B cell (primary cell): ENCODE data around the gene TMEM203. TPM values are rescaled to one million over a fixed set of nuclear protein-coding genes. Genes with fewer than 3 reads are reported as not detected.

ENCODE experiments used
- ATAC-seq: fragments of 200-7000 bp; cut with Tn5 transposase; one replicate; pipeline ENCODE4 v1.10.0; 2021; ENCODE audit warnings: low read depth, mild to moderate bottlenecking, moderate number of reproducible peaks, moderate library complexity
- CTCF ChIA-PET: fragments of 350-600 bp; sonication (Branson Sonifier 250); formaldehyde crosslinking; loops from one replicate; lab custom pipeline; 2021; ENCODE audit warnings: antibody characterized with exemption, inconsistent platforms; lab: Charles Lee
- POLR2A ChIA-PET: fragments of 350-600 bp; sonication (Branson Sonifier 250); formaldehyde crosslinking; loops from one replicate; lab custom pipeline; 2021; ENCODE audit warnings: antibody characterized with exemption; lab: Charles Lee
- DNase-seq: peaks from one replicate; pipeline ENCODE4 v3.0.0; 2013
- H2AFZ ChIP-seq: 2 replicates; pipeline ENCODE4 v1.6.1; 2012; ENCODE audit warnings: mild to moderate bottlenecking, low read depth, low read length; ENCODE audit not compliant: insufficient read depth, poor library complexity, severe bottlenecking
- H3K27ac ChIP-seq, 2 donors: 1 replicate in 1 of 2; 2 replicates in 1 of 2; pipeline ENCODE4 v1.5.1; 2012 to 2013; ENCODE audit warnings: low read length in 2 of 2, mild to moderate bottlenecking in 2 of 2, moderate library complexity in 1 of 2
- H3K27me3 ChIP-seq, 4 experiments: fragments of 200-600 bp in 1 of 4; sonication (generic) in 1 of 4; replicated peaks in 1 of 4; 1 replicate in 2 of 4; 2 replicates in 2 of 4; pipeline versions ENCODE4 v1.6.1 to v1.7.0; 2013 to 2016; ENCODE audit warnings: low read length in 3 of 4, mild to moderate bottlenecking in 2 of 4, mixed read lengths in 1 of 4, moderate library complexity in 1 of 4; ENCODE audit not compliant: insufficient read depth in 4 of 4, control insufficient read depth in 3 of 4; ENCODE audit errors: control extremely low read depth in 1 of 4
- H3K36me3 ChIP-seq, 2 experiments: replicated peaks in 1 of 2; 1 replicate in 1 of 2; 2 replicates in 1 of 2; pipeline versions ENCODE4 v1.6.1 to v1.7.1; 2013; ENCODE audit warnings: low read length in 1 of 2; ENCODE audit not compliant: insufficient read depth in 2 of 2, control insufficient read depth in 1 of 2; ENCODE audit errors: control extremely low read depth in 1 of 2, extremely low read depth in 1 of 2
- H3K4me1 ChIP-seq, 2 donors: fragments of 200-600 bp in 1 of 2; sonication (generic) in 1 of 2; 1 replicate in 1 of 2; 2 replicates in 1 of 2; pipeline versions ENCODE4 v1.5.1 to v1.6.1; 2013 to 2017; ENCODE audit warnings: low read length in 2 of 2; ENCODE audit not compliant: control insufficient read depth in 2 of 2, insufficient read depth in 2 of 2
- H3K4me2 ChIP-seq: replicated peaks from 2 replicates; pipeline ENCODE3; 2012; ENCODE audit warnings: mild to moderate bottlenecking, low read depth, low read length; ENCODE audit not compliant: poor library complexity, severe bottlenecking
- H3K4me3 ChIP-seq, 5 experiments: fragments of 200-600 bp in 1 of 5; sonication (generic) in 1 of 5; 1 replicate in 3 of 5; 2 replicates in 2 of 5; pipeline versions ENCODE4 v1.5.1 to v1.7.0; 2011 to 2016; ENCODE audit warnings: low read length in 4 of 5, mild to moderate bottlenecking in 4 of 5, low read depth in 2 of 5, control low read depth in 1 of 5, moderate library complexity in 1 of 5; ENCODE audit not compliant: insufficient read depth in 1 of 5; ENCODE audit errors: control extremely low read depth in 1 of 5, extremely low read depth in 1 of 5
- H3K79me2 ChIP-seq: fragments of 200-600 bp; sonication (generic); one replicate; pipeline ENCODE4 v1.6.0; 2016; ENCODE audit warnings: low read length; ENCODE audit not compliant: control insufficient read depth, insufficient read depth
- H3K9ac ChIP-seq: fragments of 200-600 bp; sonication (generic); 2 replicates; pipeline ENCODE4 v1.6.1; 2017; ENCODE audit warnings: mild to moderate bottlenecking, low read length, moderate library complexity
- H3K9me3 ChIP-seq, 3 donors: one replicate each; pipeline versions ENCODE4 v1.6.1 to v1.7.1; 2013; ENCODE audit warnings: low read length in 2 of 3; ENCODE audit not compliant: control insufficient read depth in 2 of 3, insufficient read depth in 1 of 3; ENCODE audit errors: control extremely low read depth in 1 of 3
- H4K20me1 ChIP-seq: 2 replicates; pipeline ENCODE4 v1.6.0; 2012; ENCODE audit warnings: mild to moderate bottlenecking, low read length; ENCODE audit not compliant: insufficient read depth, control insufficient read depth, poor library complexity, severe bottlenecking
- H3K27ac Mint-ChIP-seq: one replicate; pipeline ENCODE4 v1.8.0; 2021; ENCODE audit warnings: mixed read lengths
- H3K27me3 Mint-ChIP-seq: one replicate; pipeline ENCODE4 v1.8.0; 2021; ENCODE audit warnings: mixed read lengths
- H3K4me1 Mint-ChIP-seq: one replicate; pipeline ENCODE4 v1.8.0; 2021; ENCODE audit warnings: mixed read lengths
- H3K4me3 Mint-ChIP-seq: one replicate; pipeline ENCODE4 v1.8.0; 2021; ENCODE audit warnings: mixed read lengths
- H3K9me3 Mint-ChIP-seq: one replicate; pipeline ENCODE4 v1.8.0; 2022; ENCODE audit warnings: mixed read lengths; ENCODE audit not compliant: insufficient read depth
- CTCF ChIP-seq: fragments of 200-600 bp; IDR thresholded peaks from one replicate; pipeline ENCODE4 v1.8.0; 2022; ENCODE audit warnings: antibody characterized with exemption, mild to moderate bottlenecking
- EZH2 ChIP-seq: IDR thresholded peaks from 2 replicates; pipeline ENCODE4 v1.6.1; 2012; ENCODE audit warnings: borderline replicate concordance, low read depth, mild to moderate bottlenecking, moderate library complexity, low read length; ENCODE audit not compliant: insufficient read depth, poor library complexity, severe bottlenecking
- WGBS: methylation state at CpG from one replicate; pipeline ENCODE4 v1.1.5; 2013; ENCODE audit warnings: missing lambda C conversion rate; ENCODE audit not compliant: insufficient coverage; 5-methylcytosine and 5-hydroxymethylcytosine counted together
- intact Hi-C: fragments of 100-400 bp; cut with micrococcal nuclease; formaldehyde crosslinking; loops from one replicate; pipeline ENCODE4 v1.10.0; 2022
- polyA plus RNA-seq: library from polyadenylated mRNA; depleted of rRNA; stranded (reverse); fragments of >200 nt; gene quantifications from 2 replicates; pipeline ENCODE4 v1.2.3, GENCODE V29; 2012
- total RNA-seq, 2 donors: library from RNA; stranded (reverse); fragments of 120-200 nt in 1 of 2; gene quantifications; 1 replicate in 1 of 2; 2 replicates in 1 of 2; pipeline versions ENCODE4 v1.2.3 to v1.2.4, GENCODE V29; 2013 to 2022

Gene TMEM203
- total and polyA plus RNA-seq, 2 donors (not counting 1 experiment from before 2014, with no cell fraction given), result 20.6 to 35.7 TPM

GRCh38 chr9:137192859-137193258 lies 12.6 kb downstream of the TMEM203 start:
- Histone ChIP-seq H3K4me2 (no peak overlapping the region), H2AFZ (no peak overlapping the region), H3K9ac (no peak overlapping the region), H3K27ac (no peak overlapping the region), H3K4me1 (peaks cover 10 to 21% of the 10 kb centered on the region in 2 donors), H4K20me1 (peaks cover 44% of the 10 kb centered on the region), H3K79me2 (peaks cover 82% of the 10 kb centered on the region), H3K27me3 (no peaks in the 10 kb centered on the region), H3K9me3 (peaks cover 0 to 3% (median 0%) of the 10 kb centered on the region in 3 donors), H3K4me3 (no peak overlapping the region), H3K36me3 (peaks cover 0 to 19% of the 10 kb centered on the region in 2 experiments)
- no peak overlapping the region for H3K4me3 Mint-ChIP-seq
- H3K9me3 Mint-ChIP-seq, result no peaks in the 10 kb centered on the region
- no peak overlapping the region for H3K27ac Mint-ChIP-seq
- TF ChIP-seq EZH2 (no peak), CTCF (no peak)
- ChIA-PET CTCF (interaction anchor here (1.1 kb wide), 1 partner anchor 75 kb away, joined by 3 read pairs; no protein-coding TSS in a partner anchor), POLR2A (no interaction called here)
- intact Hi-C loops, result no loop called here
- DNase-seq, result no peak
- no peaks in the 10 kb centered on the region for H3K27me3 Mint-ChIP-seq
- ATAC-seq, result no peak
- WGBS, result 97% methylated on average over 2 of the region's 2 CpGs
- H3K4me1 Mint-ChIP-seq, result peaks cover 19% of the 10 kb centered on the region

- ATAC-seq, result no peak
- Histone ChIP-seq H2AFZ (no peak overlapping the region), H3K9me3 (peaks cover 0 to 3% (median 0%) of the 10 kb centered on the region in 3 donors), H3K36me3 (peaks cover 0 to 19% of the 10 kb centered on the region in 2 experiments), H3K27ac (no peak overlapping the region), H3K4me1 (peaks cover 15 to 25% of the 10 kb centered on the region in 2 donors), H4K20me1 (peaks cover 40% of the 10 kb centered on the region), H3K27me3 (no peaks in the 10 kb centered on the region), H3K4me2 (no peak overlapping the region), H3K79me2 (peaks cover 82% of the 10 kb centered on the region), H3K9ac (no peak overlapping the region), H3K4me3 (no peak overlapping the region)
- POLR2A ChIA-PET, result no interaction called here
- Mint-ChIP-seq H3K9me3 (no peaks in the 10 kb centered on the region), H3K27me3 (no peaks in the 10 kb centered on the region), H3K27ac (no peak overlapping the region), H3K4me1 (peaks cover 23% of the 10 kb centered on the region), H3K4me3 (no peak overlapping the region)
- intact Hi-C loops, result no loop called here
- no peak for DNase-seq
- TF ChIP-seq CTCF (no peak), EZH2 (no peak)
- CTCF ChIA-PET, result interaction anchor here (1.1 kb wide), 1 partner anchor 74 kb away, joined by 3 read pairs; no protein-coding TSS in a partner anchor
- WGBS, result 98% methylated on average over 4 of the region's 10 CpGs
Measured at GRCh38 chr9:137192448-137192780, 13.0 kb downstream of the TMEM203 start.
